Hematopoietic multipotent progenitor cell treated with erythropoietin and hydrocortisone succinate and interleukin-3 and kit ligand, for 15 days (in vitro differentiated cells): ENCODE results near the gene PRPF19.

Experiments
- DNase-seq: peaks from one replicate; pipeline ENCODE4 v3.0.0-alpha.2; 2015; ENCODE audit warnings: low spot score

Gene PRPF19

GRCh38 chr11:60905551-60906113 is 753 bp downstream of the PRPF19 start:
- peak; percentile 33 for DNase-seq

DNA sequence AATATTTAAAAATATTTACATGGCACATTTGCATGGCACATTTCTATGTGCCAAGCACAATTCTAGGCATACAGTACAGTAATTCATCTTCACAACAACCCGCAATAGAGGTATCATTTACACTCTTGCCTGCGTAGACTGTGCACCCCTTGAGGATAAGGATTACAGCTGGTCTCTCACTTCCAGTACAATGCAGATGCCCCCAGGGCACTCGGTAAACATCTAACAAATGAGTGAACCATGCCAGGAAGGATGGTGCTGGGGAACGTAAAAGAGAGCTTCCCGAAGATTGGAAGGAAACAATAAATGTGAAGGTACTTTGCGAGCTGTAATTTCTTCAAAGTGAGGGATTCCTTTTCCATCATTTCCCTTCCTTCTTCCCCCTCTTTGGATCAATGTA is 1.3 kb downstream of the PRPF19 start:
- no peak for DNase-seq

- no peak for DNase-seq
Measured at GRCh38 chr11:60902625-60903024, 3.8 kb downstream of the PRPF19 start.

GRCh38 chr11:60900673-60901404 is 5.5 kb downstream of the PRPF19 start:
- DNase-seq = no peak

- no peak for DNase-seq
Measured at GRCh38 chr11:60899977-60900376, 6.4 kb downstream of the PRPF19 start.

DNA sequence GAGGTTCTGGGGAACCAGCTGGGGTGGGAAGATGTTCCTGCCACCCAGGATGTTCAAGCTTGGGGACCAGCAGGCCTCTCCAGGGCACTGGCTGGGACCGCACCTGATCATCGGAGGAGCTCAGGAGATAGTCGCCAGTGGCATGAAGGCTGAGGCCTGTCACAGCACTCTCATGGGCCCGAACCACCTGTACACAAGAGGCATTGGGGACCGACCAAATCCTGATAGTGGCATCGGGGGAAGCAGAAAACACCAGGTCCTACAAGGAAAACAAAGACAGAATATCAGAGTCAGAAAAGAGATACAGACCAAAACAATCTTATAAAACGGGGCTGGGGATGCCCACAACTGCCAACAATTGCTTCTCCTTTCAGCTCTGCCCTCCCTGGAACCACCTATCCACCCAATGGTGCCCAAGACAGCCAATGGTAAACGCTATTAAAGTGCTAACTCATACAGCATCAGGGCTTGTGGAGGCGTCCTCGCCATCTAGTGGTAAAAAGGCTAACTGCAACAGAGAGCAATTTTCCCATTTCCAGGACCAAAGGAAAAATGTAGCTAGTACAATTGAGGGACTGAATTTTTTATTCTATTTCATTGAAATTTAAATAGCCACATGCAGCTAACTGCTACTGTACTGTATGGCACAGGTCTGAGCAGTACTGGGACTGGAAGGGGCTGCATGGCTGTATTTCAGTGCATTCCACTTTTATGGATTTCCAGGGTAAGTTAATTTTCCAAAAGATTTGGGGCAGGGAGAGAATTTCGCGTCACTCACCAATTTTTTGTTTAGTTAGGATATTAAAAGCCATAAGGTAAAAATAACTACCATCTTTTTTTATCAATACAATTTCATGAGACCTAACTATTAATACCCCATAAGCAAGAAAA is 7.1 kb downstream of the PRPF19 start:
- DNase-seq = peak; percentile 84

- DNase-seq = no peak
Measured at GRCh38 chr11:60897496-60897895, 8.9 kb downstream of the PRPF19 start.

DNA sequence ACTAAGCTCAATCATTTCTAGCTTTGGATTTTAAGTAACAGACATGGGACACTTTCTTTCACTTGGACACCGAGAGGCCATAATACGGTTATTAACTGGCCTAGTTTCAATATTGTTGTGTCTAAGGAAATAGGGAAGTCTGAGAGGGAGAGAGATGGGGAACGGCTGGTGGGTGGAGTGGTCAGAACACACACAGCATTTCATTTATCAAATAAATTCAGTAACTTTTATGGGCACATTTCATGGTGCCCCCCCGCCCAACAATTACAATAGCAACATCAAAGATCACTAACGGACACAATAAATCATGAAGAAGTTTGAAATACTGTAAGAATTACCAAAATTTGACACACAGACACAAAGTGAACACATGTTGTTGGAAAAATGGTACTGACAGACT is 10.7 kb downstream of the PRPF19 start:
- DNase-seq = no peak

DNA sequence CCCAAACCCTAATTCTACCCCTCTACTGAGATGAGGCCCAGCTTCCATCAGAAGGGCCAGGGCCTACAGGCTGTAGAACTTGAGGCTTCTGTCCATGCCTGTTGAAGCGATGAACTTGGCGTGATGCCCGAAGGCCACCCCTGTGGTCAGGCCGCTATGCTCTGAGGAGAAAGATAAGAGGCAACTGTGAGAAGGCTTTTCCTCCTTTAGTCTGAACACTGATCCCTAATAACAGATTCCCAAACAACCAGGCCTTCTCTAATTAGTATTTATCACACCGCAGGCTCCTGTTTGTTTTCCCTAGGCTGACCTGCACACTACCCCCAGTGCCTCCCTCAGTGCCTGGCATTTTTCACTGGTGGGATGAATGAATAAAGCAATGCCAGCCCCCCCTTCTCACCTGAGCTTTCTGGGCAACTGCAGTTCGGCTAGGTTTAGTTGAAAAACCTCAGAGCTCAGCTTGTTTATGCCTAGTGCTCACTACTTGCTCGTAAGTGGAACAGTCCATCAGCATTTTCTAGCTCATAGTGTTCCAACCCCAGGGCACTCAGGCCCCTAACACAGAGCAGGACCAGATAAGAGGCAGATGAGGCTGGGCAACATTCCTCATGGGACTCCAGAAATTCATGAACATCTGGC is 15.2 kb downstream of the PRPF19 start:
- peak; percentile 45 for DNase-seq

DNA sequence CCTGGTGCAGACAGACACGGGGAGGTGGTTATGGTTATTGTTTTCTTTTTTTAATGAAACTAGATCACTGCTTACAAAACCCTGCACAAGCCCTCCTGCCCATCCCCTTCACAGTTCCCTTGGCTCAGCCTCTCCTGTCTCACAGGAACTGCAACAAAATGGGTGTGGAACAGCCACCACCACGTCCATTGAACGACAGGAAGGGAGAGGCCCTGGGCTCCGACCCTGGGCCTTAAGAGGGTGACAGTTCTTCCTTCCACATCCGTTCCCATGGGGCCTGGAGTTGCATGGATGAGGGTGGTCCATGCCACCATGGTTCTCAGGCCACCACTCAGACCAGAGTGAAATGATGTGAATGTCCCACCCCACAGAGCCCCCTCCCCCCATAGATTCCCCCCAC is 15.7 kb downstream of the PRPF19 start:
- no peak for DNase-seq

- no peak for DNase-seq
Measured at GRCh38 chr11:60889869-60890311, 16.5 kb downstream of the PRPF19 start.

- DNase-seq = peak; percentile 26
Measured at GRCh38 chr11:60887556-60887955, 18.8 kb downstream of the PRPF19 start.

- no peak for DNase-seq
Measured at GRCh38 chr11:60880643-60881282, 25.6 kb downstream of the PRPF19 start.

- DNase-seq = no peak
Measured at GRCh38 chr11:60879971-60880588, 26.3 kb downstream of the PRPF19 start.

GRCh38 chr11:60879104-60879503 is 27.3 kb downstream of the PRPF19 start:
- DNase-seq = no peak

DNA sequence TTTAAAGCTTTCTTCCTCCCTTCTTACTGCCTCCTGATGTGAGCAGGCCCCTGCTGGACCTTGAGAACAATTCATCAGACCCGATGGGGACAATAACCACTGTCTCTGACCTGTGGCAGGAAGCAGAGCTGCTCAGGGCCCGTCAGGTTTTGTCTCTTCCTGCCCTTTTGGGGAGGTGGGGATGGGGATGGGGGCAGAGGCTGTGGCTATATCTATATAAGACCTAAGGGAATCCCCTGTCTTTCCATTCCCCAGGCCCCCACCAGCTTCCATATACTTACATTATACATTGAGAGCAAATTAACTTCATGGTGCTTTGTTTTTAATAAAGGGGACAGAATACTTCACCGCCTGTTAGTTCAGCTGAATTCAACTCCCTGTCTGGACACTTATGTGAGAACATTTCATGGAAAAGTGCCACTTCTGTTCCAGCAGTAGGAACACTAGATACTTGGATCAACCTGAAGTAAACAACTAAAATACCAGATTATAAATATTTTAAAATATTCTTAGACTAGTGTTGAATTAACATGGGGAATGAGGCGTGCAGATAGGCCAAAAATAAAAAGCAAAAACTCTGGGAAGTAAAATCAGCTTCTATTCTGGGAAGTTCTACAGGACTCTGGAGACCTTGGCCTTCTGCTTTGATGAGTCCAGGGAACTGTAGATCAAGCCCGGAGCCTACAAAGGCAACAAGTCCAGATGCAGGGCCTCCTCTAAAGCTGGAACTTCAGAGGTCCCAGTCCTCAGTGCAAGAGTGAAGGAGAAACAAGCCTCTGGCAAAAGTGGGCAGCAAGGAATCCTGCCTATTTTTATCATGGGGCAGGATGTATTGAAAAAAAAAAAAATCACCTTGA is 27.9 kb downstream of the PRPF19 start:
- no peak for DNase-seq

GRCh38 chr11:60876168-60876485 is 30.3 kb downstream of the PRPF19 start:
- DNase-seq = no peak

- DNase-seq = no peak
Measured at GRCh38 chr11:60875366-60876167, 30.8 kb downstream of the PRPF19 start.

DNA sequence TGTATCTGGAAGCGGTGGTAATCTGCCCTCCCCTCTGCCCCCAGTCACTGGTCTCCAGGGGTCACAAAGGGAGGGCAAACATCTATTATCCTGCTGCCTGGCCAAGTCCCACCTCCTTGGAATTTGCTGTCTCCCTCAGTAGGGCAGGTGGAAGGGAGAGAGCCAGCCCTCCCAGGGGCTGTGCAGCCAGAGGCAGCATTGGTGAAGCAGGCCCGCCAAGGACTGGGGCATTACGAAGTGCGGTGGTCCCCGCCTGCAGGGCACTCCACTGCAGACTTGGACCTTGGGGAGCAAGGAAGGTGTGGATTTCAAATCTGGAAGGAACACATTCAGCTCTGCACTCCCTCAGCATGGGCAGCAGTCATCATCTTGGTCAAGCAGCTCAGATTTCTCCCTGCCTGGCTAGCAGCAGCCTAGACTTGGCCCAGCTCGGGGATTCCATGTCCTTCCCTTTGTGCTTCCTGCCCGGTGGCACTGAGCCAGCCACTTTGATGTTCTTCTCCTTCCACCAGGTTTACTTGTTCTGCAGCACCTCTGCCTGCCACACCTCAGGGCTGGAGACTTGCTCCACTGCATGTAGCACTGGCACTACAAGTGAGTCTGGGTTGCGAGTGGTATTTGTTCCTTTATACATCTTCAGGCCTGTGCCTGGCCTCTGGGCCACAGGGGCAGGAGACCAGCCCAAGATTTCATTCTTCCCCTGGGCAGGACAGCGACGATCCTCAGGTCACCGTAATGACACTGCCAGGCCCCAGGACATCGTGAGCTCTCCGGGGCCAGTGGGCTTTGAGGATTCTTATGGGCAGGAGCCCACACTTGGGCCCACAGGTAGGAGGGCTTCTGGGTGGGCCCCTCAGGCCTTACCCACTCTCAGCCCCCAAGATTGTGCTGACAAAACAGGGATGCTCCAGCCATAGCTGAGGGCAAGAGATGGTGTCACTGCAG is 31.7 kb downstream of the PRPF19 start:
- no peak for DNase-seq
